Naive B cell (primary cell): ENCODE results near the gene ELAC2. TPM values are rescaled to one million over a fixed set of nuclear protein-coding genes. Genes with fewer than 3 reads are reported as not detected.
"Not testable (repeated sequence)": the region's sequence is repeated elsewhere in the genome, so short reads cannot be mapped to it uniquely, and the experiment has no call there.

Experiments used
- ATAC-seq, 2 donors: fragments of 150-1000 bp; cut with Tn5 transposase; 2 replicates each; pipeline ENCODE4 v1.10.0; 2021; ENCODE audit warnings: low read depth in 2 of 2, mild to moderate bottlenecking in 2 of 2, moderate library complexity in 2 of 2
- DNase-seq: peaks from one replicate; pipeline ENCODE4 v3.0.0; 2022
- H3K27ac Mint-ChIP-seq, 6 donors: one replicate each; pipeline ENCODE4 v1.8.0; 2020 to 2022; ENCODE audit warnings: mild to moderate bottlenecking in 6 of 6, mixed read lengths in 6 of 6, moderate library complexity in 5 of 6, inconsistent platforms in 2 of 6
- H3K27me3 Mint-ChIP-seq, 3 donors: one replicate each; pipeline ENCODE4 v1.8.0; 2021 to 2022; ENCODE audit warnings: mixed read lengths in 3 of 3, mild to moderate bottlenecking in 1 of 3
- H3K36me3 Mint-ChIP-seq, 2 donors: one replicate each; pipeline ENCODE4 v1.8.0; 2020 to 2022; ENCODE audit warnings: mixed read lengths in 2 of 2, inconsistent platforms in 1 of 2, mild to moderate bottlenecking in 1 of 2
- H3K4me1 Mint-ChIP-seq, 3 donors: one replicate each; pipeline ENCODE4 v1.8.0; 2020 to 2022; ENCODE audit warnings: mixed read lengths in 3 of 3, inconsistent platforms in 1 of 3, mild to moderate bottlenecking in 1 of 3, moderate library complexity in 1 of 3
- H3K4me3 Mint-ChIP-seq, 8 donors: one replicate each; pipeline ENCODE4 v1.8.0; 2020 to 2022; ENCODE audit warnings: mild to moderate bottlenecking in 8 of 8, mixed read lengths in 8 of 8, moderate library complexity in 8 of 8, inconsistent platforms in 2 of 8
- H3K9me3 Mint-ChIP-seq, 7 donors: one replicate each; pipeline ENCODE4 v1.8.0; 2020 to 2022; ENCODE audit warnings: mixed read lengths in 7 of 7, mild to moderate bottlenecking in 5 of 7, inconsistent platforms in 2 of 7, moderate library complexity in 1 of 7
- polyA plus RNA-seq, 6 donors: library from polyadenylated mRNA; unstranded; fragments of 300-500 nt; fragmentation: Illumina TruSeq; gene quantifications; one replicate each; pipeline ENCODE4 v1.2.3, GENCODE V29; 2021; ENCODE audit warnings: low read depth in 6 of 6

ELAC2 gene
- polyA plus RNA-seq, 6 donors from 2014 or later = 29.2 to 49.0 (median 38.8) TPM

DNA sequence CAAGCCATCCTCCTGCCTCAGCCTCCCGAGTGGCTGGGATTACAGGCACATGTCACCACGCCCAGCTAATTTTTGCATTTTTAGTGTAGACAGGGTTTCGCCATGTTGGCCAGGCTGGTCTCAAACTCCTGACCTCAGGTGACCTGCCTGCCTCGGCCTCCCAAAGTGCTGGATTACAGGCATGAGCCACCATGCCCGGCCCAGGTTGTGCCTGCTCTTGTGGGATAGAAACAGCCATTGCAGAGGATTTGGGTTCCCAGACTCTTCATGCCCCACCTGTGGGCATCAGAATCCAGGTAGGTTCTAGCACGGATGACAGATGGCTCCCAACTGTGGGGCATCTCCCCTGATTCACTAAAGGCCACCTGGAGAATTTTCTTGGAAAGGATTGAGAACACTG lies 39.0 kb downstream of the ELAC2 start:
- not testable (repeated sequence) for H3K4me3 Mint-ChIP-seq, H3K36me3 Mint-ChIP-seq, DNase-seq, H3K9me3 Mint-ChIP-seq, H3K27ac Mint-ChIP-seq, ATAC-seq
- Mint-ChIP-seq H3K4me1 (peaks cover 3 to 12% (median 9%) of the 10 kb centered on the region in 3 donors), H3K27me3 (peaks cover 22 to 54% (median 34%) of the 10 kb centered on the region in 3 donors)

DNA sequence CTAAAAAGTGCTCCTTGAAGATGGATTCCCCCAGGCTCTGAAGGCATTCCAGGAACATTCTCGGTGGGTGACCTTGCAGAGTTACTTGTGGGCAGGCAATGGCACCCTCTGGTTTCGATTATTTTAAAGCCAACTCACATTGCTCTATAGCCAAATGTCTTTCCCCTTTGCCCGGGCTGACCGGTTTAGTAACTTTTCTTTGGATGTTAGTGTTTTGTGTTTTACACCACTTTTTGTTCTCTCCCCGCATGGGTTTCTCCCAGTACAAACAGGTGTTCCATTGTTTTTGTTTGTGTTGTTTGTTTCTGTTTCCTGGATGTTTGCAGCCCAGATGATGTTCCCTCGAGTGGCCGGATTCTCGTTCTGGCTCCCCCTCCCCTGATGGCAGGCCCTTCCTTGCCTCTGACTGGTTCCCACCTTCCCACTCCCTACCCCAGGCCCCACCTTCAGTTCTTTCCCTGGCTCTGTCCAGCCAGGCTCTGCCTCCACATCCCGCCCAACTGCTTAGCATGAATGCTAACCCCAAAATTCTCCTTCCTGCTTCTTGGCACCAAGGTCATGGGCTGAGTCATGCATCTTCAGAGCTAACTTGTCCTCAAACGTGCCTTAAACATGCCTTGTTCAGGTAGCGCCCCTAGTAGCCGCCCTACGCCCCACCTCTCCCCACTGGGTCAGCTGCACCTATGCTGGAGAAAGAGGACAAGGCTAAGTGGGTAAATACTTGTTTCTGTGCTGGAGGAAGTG lies 40.6 kb downstream of the ELAC2 start:
- Mint-ChIP-seq H3K36me3 (no peaks in the 10 kb centered on the region), H3K27me3 (peaks cover 31 to 60% (median 37%) of the 10 kb centered on the region in 3 donors), H3K4me3 (no peak overlapping the region), H3K4me1 (peaks cover 3 to 8% (median 7%) of the 10 kb centered on the region in 3 donors), H3K9me3 (peaks cover 0 to under 1% (median 0%) of the 10 kb centered on the region in 7 donors), H3K27ac (peak overlapping the region in 1 of 6 donors; percentile 66)
- no peak for ATAC-seq
- DNase-seq = no peak

DNA sequence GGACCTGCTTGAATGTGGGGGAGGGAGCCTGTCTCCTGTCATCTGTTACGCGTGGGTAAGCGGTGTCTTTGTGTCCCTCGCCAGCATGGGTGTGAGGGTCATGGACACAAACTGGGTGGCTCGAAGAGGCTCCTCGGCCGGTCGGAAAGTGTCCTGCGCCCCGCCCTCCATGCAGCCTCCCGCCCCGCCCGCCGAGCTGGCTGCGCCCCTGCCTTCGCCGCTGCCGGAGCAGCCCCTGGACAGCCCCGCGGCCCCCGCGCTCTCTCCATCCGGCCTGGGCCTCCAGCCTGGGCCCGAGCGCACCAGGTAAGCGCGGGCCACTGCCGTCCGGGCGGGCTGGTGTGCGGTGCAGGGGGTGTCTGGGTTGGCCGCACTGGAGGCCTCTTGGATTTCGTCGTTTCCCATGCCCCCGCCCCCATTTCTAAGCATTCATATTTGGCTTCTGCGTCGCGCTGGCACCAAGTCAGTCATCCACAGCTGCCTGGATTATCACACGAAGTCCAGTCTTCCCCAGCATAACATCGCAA lies 43.8 kb downstream of the ELAC2 start:
- peaks cover 3 to 5% (median 4%) of the 10 kb centered on the region in 3 donors for H3K4me1 Mint-ChIP-seq
- no peak overlapping the region for H3K4me3 Mint-ChIP-seq
- DNase-seq = no peak
- peak overlapping the region in 2 of 6 donors; percentile 64 to 78 for H3K27ac Mint-ChIP-seq
- H3K9me3 Mint-ChIP-seq = peaks cover 0 to 1% (median 0%) of the 10 kb centered on the region in 7 donors
- no peak for ATAC-seq
- H3K27me3 Mint-ChIP-seq = peaks cover 46 to 74% (median 54%) of the 10 kb centered on the region in 3 donors
- no peaks in the 10 kb centered on the region for H3K36me3 Mint-ChIP-seq

DNA sequence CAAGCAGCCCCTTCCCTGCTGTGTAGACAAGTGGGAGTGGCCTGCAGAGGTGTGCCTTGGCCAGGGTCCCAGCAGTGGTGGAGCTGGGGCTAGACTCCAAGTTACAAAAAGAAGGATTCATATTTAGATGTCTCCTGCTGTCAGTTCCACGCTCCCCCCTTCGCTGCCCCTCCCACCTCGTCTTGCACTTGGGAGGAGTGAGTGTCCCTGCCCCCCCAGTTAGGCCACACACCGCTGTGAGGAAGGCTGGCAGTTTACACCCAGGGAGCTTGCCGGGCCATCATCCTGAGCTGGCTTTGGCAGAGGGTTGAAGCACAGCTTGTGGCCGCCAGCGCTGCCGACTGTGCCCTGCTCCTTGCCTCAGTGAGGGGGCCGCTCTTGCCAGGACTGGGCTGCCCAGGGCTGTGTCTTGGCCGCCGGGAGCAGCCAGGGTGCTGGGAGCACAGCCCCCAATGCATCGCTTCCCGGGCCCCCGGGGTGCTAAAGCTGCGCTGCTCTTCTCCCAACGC lies 44.3 kb downstream of the ELAC2 start:
- no peak overlapping the region for H3K27ac Mint-ChIP-seq
- peaks cover 3 to 5% (median 4%) of the 10 kb centered on the region in 3 donors for H3K4me1 Mint-ChIP-seq
- peaks cover 0 to 1% (median 0%) of the 10 kb centered on the region in 7 donors for H3K9me3 Mint-ChIP-seq
- DNase-seq (no peak), ATAC-seq (no peak)
- no peak overlapping the region for H3K4me3 Mint-ChIP-seq
- H3K36me3 Mint-ChIP-seq = no peaks in the 10 kb centered on the region
- H3K27me3 Mint-ChIP-seq = peaks cover 46 to 72% (median 54%) of the 10 kb centered on the region in 3 donors

GRCh38 chr17:12967962-12968361 lies 49.9 kb downstream of the ELAC2 start:
- DNase-seq = no peak
- H3K27ac Mint-ChIP-seq = no peak overlapping the region
- ATAC-seq = no peak
- no peaks in the 10 kb centered on the region for H3K4me1 Mint-ChIP-seq
- H3K4me3 Mint-ChIP-seq = no peak overlapping the region
- peaks cover 0 to 1% (median 0%) of the 10 kb centered on the region in 7 donors for H3K9me3 Mint-ChIP-seq
- H3K27me3 Mint-ChIP-seq = peaks cover 23 to 27% (median 26%) of the 10 kb centered on the region in 3 donors
- H3K36me3 Mint-ChIP-seq = no peaks in the 10 kb centered on the region

DNA sequence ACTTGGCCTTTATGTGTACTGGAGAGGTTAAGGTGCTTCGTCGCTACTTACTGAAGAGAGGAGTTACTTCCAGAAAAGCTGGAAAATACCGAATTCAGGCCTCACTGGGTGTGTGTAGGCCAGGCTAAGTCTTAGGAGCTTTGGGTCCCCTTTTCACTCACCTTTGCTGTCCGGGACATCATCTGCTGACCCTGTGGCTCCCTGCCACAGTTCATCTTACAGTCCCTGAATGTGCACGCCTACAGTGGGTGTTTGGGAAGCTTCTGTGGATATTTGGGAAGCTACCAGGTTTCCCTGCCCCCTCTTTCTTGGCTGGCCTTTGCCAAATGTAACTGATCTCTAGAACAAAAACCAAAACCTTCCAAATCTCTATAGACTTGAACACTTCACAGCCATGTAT lies 51.4 kb downstream of the ELAC2 start:
- Mint-ChIP-seq H3K27ac (peak overlapping the region in 1 of 6 donors; percentile 30), H3K36me3 (no peaks in the 10 kb centered on the region)

GRCh38 chr17:12965988-12966387 lies 51.8 kb downstream of the ELAC2 start:
- DNase-seq (no peak), ATAC-seq (no peak)
- H3K27me3 Mint-ChIP-seq = peaks cover 11 to 13% (median 12%) of the 10 kb centered on the region in 3 donors
- no peaks in the 10 kb centered on the region for H3K36me3 Mint-ChIP-seq
- peak overlapping the region in 1 of 6 donors; percentile 30 for H3K27ac Mint-ChIP-seq
- no peaks in the 10 kb centered on the region for H3K9me3 Mint-ChIP-seq
- H3K4me1 Mint-ChIP-seq = no peaks in the 10 kb centered on the region
- H3K4me3 Mint-ChIP-seq = no peak overlapping the region

More for the DNA sequence above, 51.4 kb downstream of the ELAC2 start:
- H3K4me1 Mint-ChIP-seq = no peaks in the 10 kb centered on the region
- ATAC-seq (no peak), DNase-seq (no peak)
- H3K9me3 Mint-ChIP-seq = no peaks in the 10 kb centered on the region
- H3K4me3 Mint-ChIP-seq = no peak overlapping the region
- H3K27me3 Mint-ChIP-seq = peaks cover 13 to 17% (median 15%) of the 10 kb centered on the region in 3 donors

DNA sequence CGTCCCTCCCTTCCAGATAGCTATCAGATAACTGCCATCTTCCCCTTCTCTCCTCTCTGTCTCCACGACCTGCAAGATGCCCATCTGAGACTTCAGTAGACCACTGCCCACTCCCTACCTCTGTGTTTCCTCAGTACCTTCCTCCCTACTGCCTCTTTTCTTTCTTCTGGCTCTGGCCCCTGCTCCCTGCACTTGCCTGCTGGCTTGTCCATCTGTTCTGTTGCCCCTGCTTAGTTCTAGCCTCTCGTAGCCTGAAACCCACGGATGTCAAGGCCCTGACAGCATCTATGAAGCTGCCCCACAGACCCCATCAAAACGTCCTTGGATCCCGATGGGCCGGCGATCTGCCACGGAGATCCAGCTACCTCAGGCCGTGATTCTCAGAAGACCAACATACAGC lies 53.0 kb downstream of the ELAC2 start:
- Mint-ChIP-seq H3K36me3 (no peaks in the 10 kb centered on the region), H3K4me1 (no peaks in the 10 kb centered on the region), H3K9me3 (no peaks in the 10 kb centered on the region), H3K27me3 (peaks cover 0 to 8% (median 4%) of the 10 kb centered on the region in 3 donors), H3K27ac (no peak overlapping the region), H3K4me3 (no peak overlapping the region)
- DNase-seq (no peak), ATAC-seq (no peak)

GRCh38 chr17:12964162-12964561 lies 53.7 kb downstream of the ELAC2 start:
- ATAC-seq (no peak), DNase-seq (no peak)
- H3K36me3 Mint-ChIP-seq = no peaks in the 10 kb centered on the region
- peaks cover 0 to 8% (median 4%) of the 10 kb centered on the region in 3 donors for H3K27me3 Mint-ChIP-seq
- H3K27ac Mint-ChIP-seq = no peak overlapping the region
- no peak overlapping the region for H3K4me3 Mint-ChIP-seq
- H3K9me3 Mint-ChIP-seq = no peaks in the 10 kb centered on the region
- H3K4me1 Mint-ChIP-seq = no peaks in the 10 kb centered on the region

GRCh38 chr17:12963505-12963904 lies 54.3 kb downstream of the ELAC2 start:
- no peak overlapping the region for H3K27ac Mint-ChIP-seq
- no peaks in the 10 kb centered on the region for H3K36me3 Mint-ChIP-seq
- no peak overlapping the region for H3K4me3 Mint-ChIP-seq
- H3K27me3 Mint-ChIP-seq = peaks cover 0 to 8% (median 0%) of the 10 kb centered on the region in 3 donors
- ATAC-seq (no peak), DNase-seq (no peak)
- no peaks in the 10 kb centered on the region for H3K4me1 Mint-ChIP-seq
- H3K9me3 Mint-ChIP-seq = peaks cover 0 to 5% (median 2%) of the 10 kb centered on the region in 7 donors

- DNase-seq = no peak
- no peaks in the 10 kb centered on the region for H3K36me3 Mint-ChIP-seq
- no peaks in the 10 kb centered on the region for H3K4me1 Mint-ChIP-seq
- no peak overlapping the region for H3K27ac Mint-ChIP-seq
- H3K4me3 Mint-ChIP-seq = no peak overlapping the region
- no peak for ATAC-seq
- H3K27me3 Mint-ChIP-seq = peaks cover 0 to 3% (median 0%) of the 10 kb centered on the region in 3 donors
- peaks cover 0 to 15% (median 9%) of the 10 kb centered on the region in 7 donors for H3K9me3 Mint-ChIP-seq
Observed at GRCh38 chr17:12961655-12962054, 56.2 kb downstream of the ELAC2 start.

- no peak overlapping the region for H3K4me3 Mint-ChIP-seq
- H3K36me3 Mint-ChIP-seq = no peaks in the 10 kb centered on the region
- H3K27me3 Mint-ChIP-seq = no peaks in the 10 kb centered on the region
- peaks cover 0 to 26% (median 12%) of the 10 kb centered on the region in 7 donors for H3K9me3 Mint-ChIP-seq
- no peaks in the 10 kb centered on the region for H3K4me1 Mint-ChIP-seq
- H3K27ac Mint-ChIP-seq = no peak overlapping the region
- DNase-seq (no peak), ATAC-seq (no peak)
Observed at GRCh38 chr17:12959441-12959840, 58.4 kb downstream of the ELAC2 start.

DNA sequence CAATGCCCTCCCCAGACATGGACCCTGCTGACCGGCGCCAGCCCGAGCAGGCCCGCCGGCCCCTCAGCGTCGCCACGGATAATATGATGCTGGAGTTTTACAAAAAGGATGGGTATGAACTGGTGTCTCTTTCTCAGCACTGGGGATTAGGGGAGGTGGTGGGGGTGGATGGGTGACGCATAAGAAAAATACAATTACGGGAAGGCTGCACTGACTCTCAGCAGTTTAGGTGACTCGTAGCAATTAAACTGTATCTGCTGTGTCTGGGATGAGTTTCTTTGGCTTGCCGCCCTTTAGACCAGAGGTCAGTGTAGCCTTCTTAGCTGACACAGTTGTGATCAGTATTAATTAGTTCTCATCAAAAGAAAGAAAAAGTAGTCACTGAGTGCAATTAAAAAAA lies 59.0 kb downstream of the ELAC2 start:
- ATAC-seq = no peak
- DNase-seq = no peak
- Mint-ChIP-seq H3K27me3 (no peaks in the 10 kb centered on the region), H3K4me1 (no peaks in the 10 kb centered on the region), H3K4me3 (no peak overlapping the region), H3K27ac (no peak overlapping the region), H3K9me3 (peaks cover 0 to 26% (median 12%) of the 10 kb centered on the region in 7 donors), H3K36me3 (no peaks in the 10 kb centered on the region)

DNA sequence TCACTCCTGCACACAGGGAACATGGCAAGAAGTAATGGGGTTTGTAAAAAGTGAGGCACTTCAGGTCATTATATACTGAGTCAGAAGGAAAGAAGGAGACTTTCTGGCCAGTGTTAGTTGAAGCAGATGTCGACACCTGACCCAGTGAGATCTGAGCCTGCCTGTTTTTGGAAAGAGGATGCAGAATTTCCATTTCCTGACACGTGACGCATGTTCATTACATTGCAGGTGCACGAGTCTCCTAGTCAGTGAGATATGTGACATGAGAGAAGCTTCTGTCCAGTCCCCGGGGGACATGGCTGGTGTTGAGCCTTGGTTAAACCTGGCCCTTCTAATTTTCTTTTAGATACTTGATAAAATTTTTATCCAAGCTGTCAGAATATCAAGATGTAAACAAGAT lies 62.3 kb downstream of the ELAC2 start:
- Mint-ChIP-seq H3K36me3 (no peaks in the 10 kb centered on the region), H3K27me3 (peaks cover 0 to 4% (median 0%) of the 10 kb centered on the region in 3 donors), H3K4me3 (peak overlapping the region in 1 of 8 donors; percentile 48), H3K9me3 (peaks cover 0 to 26% (median 12%) of the 10 kb centered on the region in 7 donors), H3K27ac (no peak overlapping the region), H3K4me1 (no peaks in the 10 kb centered on the region)
- ATAC-seq (no peak), DNase-seq (no peak)
